Vagina (tissue), 2 donors: Measurements from ENCODE around the gene DPP4. TPM values are rescaled to one million over a fixed set of nuclear protein-coding genes. Genes with fewer than 3 reads are reported as not detected.

Experiments used
- DNase-seq, 2 donors: peaks; one replicate each; pipeline ENCODE4 v3.0.0-alpha.2; 2017; ENCODE audit errors: extremely low spot score in 2 of 2
- H3K27ac ChIP-seq: fragments of 200-600 bp; sonication (generic); one replicate; pipeline ENCODE4 v1.5.1; 2019
- H3K27me3 ChIP-seq: fragments of 200-600 bp; sonication (generic); one replicate; pipeline ENCODE4 v1.5.1; 2019
- H3K36me3 ChIP-seq, 2 donors: fragments of 200-600 bp; sonication (generic); one replicate each; pipeline ENCODE4 v1.5.1; 2017 to 2019
- H3K4me1 ChIP-seq: fragments of 200-600 bp; sonication (generic); one replicate; pipeline ENCODE4 v1.5.1; 2019
- H3K4me3 ChIP-seq, 2 donors: fragments of 200-600 bp; sonication (generic); 1 replicate in 1 of 2; 2 replicates in 1 of 2; pipeline ENCODE4 v1.5.1; 2016 to 2019
- H3K9me3 ChIP-seq: fragments of 200-600 bp; sonication (generic); one replicate; pipeline ENCODE4 v1.5.1; 2019
- POLR2A ChIP-seq, 2 donors: fragments of 450-650 bp; IDR thresholded peaks; one replicate each; pipeline ENCODE4 v1.6.1; 2017; ENCODE audit warnings: antibody characterized with exemption in 2 of 2, mild to moderate bottlenecking in 2 of 2, moderate library complexity in 2 of 2
- POLR2AphosphoS5 ChIP-seq, 2 donors: sonication (generic); formaldehyde crosslinking; IDR thresholded peaks; one replicate each; pipeline ENCODE4 v1.9.0; 2017; ENCODE audit warnings: antibody characterized with exemption in 2 of 2, mild to moderate bottlenecking in 2 of 2, low read depth in 1 of 2; ENCODE audit not compliant: insufficient read depth in 1 of 2
- intact Hi-C: fragments of 100-400 bp; cut with DNase I; formaldehyde crosslinking; loops from one replicate; pipeline ENCODE4 v1.15.1; 2023
- total RNA-seq: library from RNA; depleted of rRNA; stranded (reverse); fragments of >200 nt; gene quantifications from one replicate; pipeline ENCODE4 v1.2.3, GENCODE V29; 2016
- TF ChIP-seq, protein P1 (sequence below), 3 experiments: fragments of 450-650 bp in 2 of 3; fragments of 200-600 bp in 1 of 3; sonication (generic) in 1 of 3; IDR thresholded peaks; one replicate each; pipeline ENCODE4 v1.5.1; 2017 to 2019; ENCODE audit warnings: antibody characterized with exemption in 3 of 3, mild to moderate bottlenecking in 2 of 3, moderate library complexity in 2 of 3

Gene DPP4
- 15.5 TPM for total RNA-seq

- TF ChIP-seq, protein P1, sequence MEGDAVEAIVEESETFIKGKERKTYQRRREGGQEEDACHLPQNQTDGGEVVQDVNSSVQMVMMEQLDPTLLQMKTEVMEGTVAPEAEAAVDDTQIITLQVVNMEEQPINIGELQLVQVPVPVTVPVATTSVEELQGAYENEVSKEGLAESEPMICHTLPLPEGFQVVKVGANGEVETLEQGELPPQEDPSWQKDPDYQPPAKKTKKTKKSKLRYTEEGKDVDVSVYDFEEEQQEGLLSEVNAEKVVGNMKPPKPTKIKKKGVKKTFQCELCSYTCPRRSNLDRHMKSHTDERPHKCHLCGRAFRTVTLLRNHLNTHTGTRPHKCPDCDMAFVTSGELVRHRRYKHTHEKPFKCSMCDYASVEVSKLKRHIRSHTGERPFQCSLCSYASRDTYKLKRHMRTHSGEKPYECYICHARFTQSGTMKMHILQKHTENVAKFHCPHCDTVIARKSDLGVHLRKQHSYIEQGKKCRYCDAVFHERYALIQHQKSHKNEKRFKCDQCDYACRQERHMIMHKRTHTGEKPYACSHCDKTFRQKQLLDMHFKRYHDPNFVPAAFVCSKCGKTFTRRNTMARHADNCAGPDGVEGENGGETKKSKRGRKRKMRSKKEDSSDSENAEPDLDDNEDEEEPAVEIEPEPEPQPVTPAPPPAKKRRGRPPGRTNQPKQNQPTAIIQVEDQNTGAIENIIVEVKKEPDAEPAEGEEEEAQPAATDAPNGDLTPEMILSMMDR (IDR thresholded peaks at IDR 0.05): no peak
- no peak for TF ChIP-seq POLR2A (IDR thresholded peaks at IDR 0.05)
- TF ChIP-seq POLR2AphosphoS5 (IDR thresholded peaks at IDR 0.05; ENCODE audit: insufficient read depth in 1 of 2, low read depth in 1 of 2): no peak
- H3K36me3 ChIP-seq: no peaks in the 10 kb centered on the region
- H3K27me3 ChIP-seq: no peaks in the 10 kb centered on the region
- intact Hi-C loops: no loop called here
- peak within 1 kb of the TSS; percentile 56 to 64 for H3K4me3 ChIP-seq
- no peak for DNase-seq
- peaks cover 4% of the 10 kb centered on the region for H3K4me1 ChIP-seq
- H3K9me3 ChIP-seq: no peaks in the 10 kb centered on the region
- H3K27ac ChIP-seq: peak within 1 kb of the TSS; percentile 61
Measured at GRCh38 chr2:162073888-162074631, at the start of gene DPP4. Gene DPP4, minus strand, starts transcription at chr2:162074215. Its CDS starts 234 bp downstream, at chr2:162073981.

- TF ChIP-seq, protein P1 (IDR thresholded peaks at IDR 0.05): no peak
- TF ChIP-seq POLR2A (IDR thresholded peaks at IDR 0.05): no peak
- TF ChIP-seq POLR2AphosphoS5 (IDR thresholded peaks at IDR 0.05; ENCODE audit: insufficient read depth in 1 of 2, low read depth in 1 of 2): no peak
- intact Hi-C loops: no loop called here
- Histone ChIP-seq H3K9me3 (no peaks in the 10 kb centered on the region), H3K36me3 (no peaks in the 10 kb centered on the region), H3K27ac (peak overlapping the region; percentile 12), H3K4me1 (peaks cover 21% of the 10 kb centered on the region), H3K27me3 (no peaks in the 10 kb centered on the region), H3K4me3 (no peak overlapping the region)
- no peak for DNase-seq
Measured at GRCh38 chr2:162118166-162119031, 44.4 kb upstream of the DPP4 start.

DNA sequence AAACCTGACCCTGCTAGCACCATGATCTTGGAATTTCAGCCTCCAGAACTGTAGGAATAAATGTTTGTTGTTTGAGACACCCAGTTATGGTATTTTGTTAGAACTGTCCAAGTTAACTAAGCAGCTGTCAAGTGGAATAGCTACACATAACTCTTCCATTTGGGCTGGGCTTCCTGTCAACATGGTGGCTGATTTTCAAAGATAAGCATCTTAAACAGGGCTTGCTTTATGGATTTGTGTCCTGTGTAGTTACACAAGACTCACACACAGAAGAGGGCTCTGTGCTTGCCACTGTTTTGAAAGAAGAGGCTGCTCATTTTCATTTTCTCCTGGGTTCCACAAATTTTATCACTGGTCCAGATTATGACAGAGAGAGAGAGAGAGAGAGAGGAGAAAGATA is 42.3 kb upstream of the DPP4 start:
- no peaks in the 10 kb centered on the region for H3K9me3 ChIP-seq
- H3K4me3 ChIP-seq: no peak overlapping the region
- no peak overlapping the region for H3K27ac ChIP-seq
- H3K36me3 ChIP-seq: no peaks in the 10 kb centered on the region
- DNase-seq: no peak
- intact Hi-C loops: no loop called here
- H3K27me3 ChIP-seq: no peaks in the 10 kb centered on the region
- peaks cover 31% of the 10 kb centered on the region for H3K4me1 ChIP-seq
- TF ChIP-seq, protein P1 (IDR thresholded peaks at IDR 0.05): no peak
- TF ChIP-seq POLR2AphosphoS5 (IDR thresholded peaks at IDR 0.05; ENCODE audit: insufficient read depth in 1 of 2, low read depth in 1 of 2): no peak
- no peak for TF ChIP-seq POLR2A (IDR thresholded peaks at IDR 0.05)

DNA sequence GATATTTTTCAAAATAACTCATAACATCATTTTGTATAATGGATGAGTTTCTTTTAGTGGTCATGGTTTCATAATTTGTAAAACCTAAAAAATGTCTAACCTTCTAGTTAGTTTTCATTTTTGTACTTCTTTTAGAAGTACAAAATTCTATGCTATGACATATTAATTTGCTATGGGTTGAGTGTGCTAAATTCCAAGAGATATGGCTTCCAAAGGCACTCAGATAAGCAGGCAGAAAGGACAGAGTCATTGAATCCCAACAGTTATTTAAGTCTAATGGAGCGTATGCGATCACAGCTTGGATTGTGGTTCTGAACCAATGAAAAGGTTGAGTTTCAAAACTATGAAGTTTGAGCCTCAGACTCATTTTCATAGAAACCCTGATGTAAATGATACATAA is 41.1 kb upstream of the DPP4 start:
- H3K27me3 ChIP-seq: no peaks in the 10 kb centered on the region
- no peak overlapping the region for H3K27ac ChIP-seq
- TF ChIP-seq POLR2AphosphoS5 (IDR thresholded peaks at IDR 0.05; ENCODE audit: insufficient read depth in 1 of 2, low read depth in 1 of 2) (no peak), POLR2A (IDR thresholded peaks at IDR 0.05) (no peak)
- TF ChIP-seq, protein P1 (IDR thresholded peaks at IDR 0.05): no peak
- intact Hi-C loops: no loop called here
- H3K4me1 ChIP-seq: peaks cover 31% of the 10 kb centered on the region
- H3K9me3 ChIP-seq: no peaks in the 10 kb centered on the region
- no peaks in the 10 kb centered on the region for H3K36me3 ChIP-seq
- H3K4me3 ChIP-seq: no peak overlapping the region
- no peak for DNase-seq
